HCT116 (cell line): ENCODE results near the gene UROD. TPM values are rescaled to one million over a fixed set of nuclear protein-coding genes. Genes with fewer than 3 reads are reported as not detected.

Source experiments
- ATAC-seq: fragments of 200-7000 bp; cut with Tn5 transposase; 2 replicates; pipeline ENCODE4 v1.9.1; 2020; ENCODE audit warnings: mild to moderate bottlenecking, moderate library complexity
- BruUV-seq: library from RNA; stranded (reverse); fragments of 400-500 nt; replicated peaks from 2 replicates; lab custom pipeline; 2021; lab: Mats Ljungman, UMichigan
- CTCF ChIA-PET: fragments of 300-600 bp; sonication (Branson Sonifier 250); formaldehyde crosslinking; loops from one replicate; lab custom pipeline; 2021; ENCODE audit warnings: antibody characterized with exemption; lab: Charles Lee
- POLR2A ChIA-PET: fragments of 300-600, 350-600 bp; sonication (Branson Sonifier 250); formaldehyde crosslinking; loops from one replicate; lab custom pipeline; 2021; ENCODE audit warnings: antibody characterized with exemption; lab: Charles Lee
- RAD21 ChIA-PET, 2 experiments: fragments of 300-600 bp; sonication (Branson Sonifier 250); formaldehyde crosslinking; loops; one replicate each; lab custom pipeline; 2023; ENCODE audit warnings: low total read pairs in 2 of 2; ENCODE audit not compliant: uncharacterized antibody in 2 of 2, unreplicated experiment in 2 of 2, low non-redundant PET in 1 of 2; lab: Charles Lee
- DNase-seq: peaks from one replicate; pipeline ENCODE4 v3.0.0-alpha.2; 2010; ENCODE audit warnings: low read depth, low spot score
- H2AFZ ChIP-seq: fragments of 200-600 bp; shearing (Covaris generic), sonication (generic); 2 replicates; pipeline ENCODE4 v1.6.1; 2017; ENCODE audit warnings: low read depth, mixed run types, mixed read lengths, antibody characterized with exemption, low read length; ENCODE audit not compliant: poor library complexity, severe bottlenecking
- H3K27ac ChIP-seq: 2 replicates; pipeline ENCODE4 v1.5.1; 2012; ENCODE audit warnings: low read depth, low read length
- H3K27me3 ChIP-seq: fragments of 200-600 bp; sonication (generic); 2 replicates; pipeline ENCODE4 v1.6.1; 2016; ENCODE audit warnings: mixed run types, low read length, mixed read lengths; ENCODE audit not compliant: insufficient read depth
- H3K36me3 ChIP-seq, 2 experiments: fragments of 200-500 bp in 1 of 2; fragments of 200-600 bp in 1 of 2; sonication (Bioruptor generic) in 1 of 2; sonication (generic) in 1 of 2; 2 replicates each; pipeline versions ENCODE4 v1.5.1 to v1.6.1; 2014 to 2016; ENCODE audit warnings: low read length in 2 of 2, inconsistent platforms in 1 of 2, mixed read lengths in 1 of 2, mixed run types in 1 of 2; ENCODE audit not compliant: insufficient read depth in 2 of 2, control insufficient read depth in 1 of 2
- H3K4me1 ChIP-seq, 2 experiments: fragments of 200-600 bp in 1 of 2; sonication (generic) in 1 of 2; 2 replicates each; pipeline versions ENCODE4 v1.5.1 to v1.6.1; 2012 to 2017; ENCODE audit warnings: low read length in 2 of 2, inconsistent platforms in 1 of 2, mild to moderate bottlenecking in 1 of 2, mixed read lengths in 1 of 2, mixed run types in 1 of 2, moderate library complexity in 1 of 2; ENCODE audit not compliant: insufficient read depth in 2 of 2, control insufficient read depth in 1 of 2
- H3K4me2 ChIP-seq: fragments of 200-600 bp; sonication (generic); 2 replicates; pipeline ENCODE4 v1.6.1; 2017; ENCODE audit warnings: mixed run types, low read length, mixed read lengths
- H3K4me3 ChIP-seq, 2 experiments: fragments of 200-600 bp in 1 of 2; sonication (generic) in 1 of 2; replicated peaks in 1 of 2; 2 replicates each; pipeline ENCODE4 v1.5.1; 2011 to 2016; ENCODE audit warnings: low read length in 2 of 2, control low read depth in 1 of 2, low read depth in 1 of 2, mild to moderate bottlenecking in 1 of 2, mixed read lengths in 1 of 2, mixed run types in 1 of 2
- H3K79me2 ChIP-seq: fragments of 200-600 bp; sonication (generic); 2 replicates; pipeline ENCODE4 v1.6.1; 2017; ENCODE audit warnings: mild to moderate bottlenecking, mixed run types, low read length, moderate library complexity, mixed read lengths; ENCODE audit not compliant: insufficient read depth
- H3K9ac ChIP-seq: fragments of 200-600 bp; sonication (generic); 2 replicates; pipeline ENCODE4 v1.6.1; 2016; ENCODE audit warnings: low read length, mixed read lengths
- H3K9me2 ChIP-seq: fragments of 200-600 bp; sonication (generic), shearing (Covaris generic); 2 replicates; pipeline ENCODE4 v1.6.1; 2017; ENCODE audit warnings: mixed run types, mild to moderate bottlenecking, moderate library complexity; ENCODE audit not compliant: insufficient read depth
- H3K9me3 ChIP-seq, 2 experiments: fragments of 200-500 bp in 1 of 2; fragments of 200-600 bp in 1 of 2; sonication (Bioruptor generic) in 1 of 2; sonication (generic) in 1 of 2; 2 replicates each; pipeline ENCODE4 v1.6.1; 2014 to 2017; ENCODE audit warnings: low read length in 2 of 2, mixed read lengths in 2 of 2, inconsistent platforms in 1 of 2, low read depth in 1 of 2, mild to moderate bottlenecking in 1 of 2, mixed run types in 1 of 2, moderate library complexity in 1 of 2; ENCODE audit not compliant: control insufficient read depth in 1 of 2, insufficient read depth in 1 of 2
- H4K20me1 ChIP-seq: fragments of 200-600 bp; sonication (generic), shearing (Covaris generic); 2 replicates; pipeline ENCODE4 v1.6.1; 2017; ENCODE audit warnings: mixed run types, mild to moderate bottlenecking, moderate library complexity; ENCODE audit not compliant: insufficient read depth
- CEBPB ChIP-seq: IDR thresholded peaks from 2 replicates; pipeline ENCODE4 v1.6.1; 2012; ENCODE audit warnings: low read depth
- CTCF ChIP-seq, 3 experiments: fragments of 200-600 bp in 1 of 3; sonication (generic) in 1 of 3; IDR thresholded peaks in 2 of 3; conservative IDR thresholded peaks in 1 of 3; 2 replicates each; pipeline ENCODE4 v1.5.1; 2012 to 2017; ENCODE audit warnings: low read depth in 2 of 3, low read length in 2 of 3, antibody characterized with exemption in 1 of 3, borderline replicate concordance in 1 of 3, control low read depth in 1 of 3, mild to moderate bottlenecking in 1 of 3, mixed read lengths in 1 of 3, mixed run types in 1 of 3, moderate library complexity in 1 of 3; ENCODE audit not compliant: insufficient read depth in 1 of 3
- EGR1 ChIP-seq: IDR thresholded peaks from 2 replicates; pipeline ENCODE4 v1.6.1; 2012; ENCODE audit warnings: low read depth
- ELF1 ChIP-seq: IDR thresholded peaks from 2 replicates; pipeline ENCODE4 v1.6.1; 2012; ENCODE audit warnings: low read depth, borderline replicate concordance
- EZH2phosphoT487 ChIP-seq: fragments of 200-600 bp; IDR thresholded peaks from 2 replicates; pipeline ENCODE4 v1.6.1; 2018; ENCODE audit warnings: antibody characterized with exemption, borderline replicate concordance
- FOSL1 ChIP-seq: IDR thresholded peaks from 2 replicates; pipeline ENCODE4 v1.6.1; 2012; ENCODE audit warnings: low read depth
- JUND ChIP-seq: IDR thresholded peaks from 2 replicates; pipeline ENCODE4 v1.6.1; 2012
- POLR2A ChIP-seq: IDR thresholded peaks from 2 replicates; pipeline ENCODE4 v1.7.0; 2011; ENCODE audit warnings: borderline replicate concordance; ENCODE audit not compliant: insufficient read depth, insufficient read length; ENCODE audit errors: extremely low read depth
- POLR2AphosphoS5 ChIP-seq: IDR thresholded peaks from 2 replicates; pipeline ENCODE4 v1.6.1; 2011; ENCODE audit warnings: mild to moderate bottlenecking, low read depth, low read length, moderate library complexity
- RAD21 ChIP-seq: IDR thresholded peaks from 2 replicates; pipeline ENCODE4 v1.6.1; 2012; ENCODE audit warnings: low read depth, mild to moderate bottlenecking
- SRF ChIP-seq: IDR thresholded peaks from 2 replicates; pipeline ENCODE4 v1.6.1; 2012; ENCODE audit warnings: low read depth
- TCF7L2 ChIP-seq: IDR thresholded peaks from 2 replicates; pipeline ENCODE4 v1.7.0; 2011; ENCODE audit warnings: borderline replicate concordance, inconsistent platforms; ENCODE audit not compliant: insufficient read depth, insufficient read length; ENCODE audit errors: extremely low read depth
- YY1 ChIP-seq: IDR thresholded peaks from 2 replicates; pipeline ENCODE4 v1.6.1; 2011; ENCODE audit warnings: low read length, low read depth, moderate library complexity, mild to moderate bottlenecking; ENCODE audit not compliant: insufficient replicate concordance; ENCODE audit errors: extremely low read depth
- ZBTB33 ChIP-seq: IDR thresholded peaks from 2 replicates; pipeline ENCODE4 v1.6.1; 2011; ENCODE audit warnings: mild to moderate bottlenecking, low read length, moderate library complexity; ENCODE audit not compliant: insufficient replicate concordance; ENCODE audit errors: extremely low read depth
- ZFX ChIP-seq: fragments of 450-650 bp; IDR thresholded peaks from 2 replicates; pipeline ENCODE4 v1.6.1; 2017
- ZNF274 ChIP-seq: fragments of 200-500 bp; sonication (Bioruptor generic); IDR thresholded peaks from 2 replicates; pipeline ENCODE4 v1.6.1; 2014; ENCODE audit warnings: mild to moderate bottlenecking, low read depth, low read length, inconsistent platforms
- intact Hi-C: fragments of 100-400 bp; cut with micrococcal nuclease; formaldehyde crosslinking; loops from 2 replicates; pipeline ENCODE4 v1.10.0; 2022
- total RNA-seq: library from RNA; stranded (reverse); gene quantifications from one replicate; pipeline ENCODE4 v1.2.1, GENCODE V29; 2021; ENCODE audit not compliant: unreplicated experiment
- TF ChIP-seq, protein P1 (sequence below): IDR thresholded peaks from 2 replicates; pipeline ENCODE4 v1.6.1; 2012; ENCODE audit warnings: low read depth
- TF ChIP-seq, protein P2 (sequence below): IDR thresholded peaks from 2 replicates; pipeline ENCODE4 v1.6.1; 2012
- TF ChIP-seq, protein P3 (sequence below): IDR thresholded peaks from 2 replicates; pipeline ENCODE4 v1.6.1; 2012

UROD gene
- total RNA-seq, 1 experiment from 2014 or later, result 73.7 TPM

- ATAC-seq, result no peak
- POLR2A ChIA-PET, result no interaction called here
- no peak overlapping the region for H3K4me2 ChIP-seq
These were observed 20.8 kb downstream of the UROD start for GRCh38 chr1:45032837-45033236.

More at GRCh38 chr1:45032837-45033236, 20.8 kb downstream of the UROD start:
- H3K9ac ChIP-seq, result no peak overlapping the region
- peaks cover 0 to 5% of the 10 kb centered on the region in 2 experiments; a peak in 1 of 4 replicates for H3K4me1 ChIP-seq
- no peak for DNase-seq
- BruUV-seq, result no TSS peak
- no peak overlapping the region for H3K4me3 ChIP-seq
- CTCF ChIA-PET, result interaction anchor here (1.6 kb wide), 1 partner anchor 14 kb away, joined by 6 read pairs; no protein-coding TSS in a partner anchor
- TF ChIP-seq POLR2AphosphoS5 (no peak), ZBTB33 (no peak), CEBPB (no peak), SRF (no peak), POLR2A (no peak), EGR1 (no peak), ZNF274 (no peak), RAD21 (no peak), TCF7L2 (no peak), ZFX (no peak), CTCF (IDR thresholded peaks at IDR 0.05 in 2 of 3, conservative IDR thresholded peaks at IDR 0.05 in 1 of 3; ENCODE audit: borderline replicate concordance in 1 of 3, insufficient read depth in 1 of 3, low read depth in 2 of 3, low read length in 2 of 3) (no peak), ELF1 (no peak), EZH2phosphoT487 (no peak), YY1 (no peak), JUND (no peak), FOSL1 (no peak)
- TF ChIP-seq, protein P1, sequence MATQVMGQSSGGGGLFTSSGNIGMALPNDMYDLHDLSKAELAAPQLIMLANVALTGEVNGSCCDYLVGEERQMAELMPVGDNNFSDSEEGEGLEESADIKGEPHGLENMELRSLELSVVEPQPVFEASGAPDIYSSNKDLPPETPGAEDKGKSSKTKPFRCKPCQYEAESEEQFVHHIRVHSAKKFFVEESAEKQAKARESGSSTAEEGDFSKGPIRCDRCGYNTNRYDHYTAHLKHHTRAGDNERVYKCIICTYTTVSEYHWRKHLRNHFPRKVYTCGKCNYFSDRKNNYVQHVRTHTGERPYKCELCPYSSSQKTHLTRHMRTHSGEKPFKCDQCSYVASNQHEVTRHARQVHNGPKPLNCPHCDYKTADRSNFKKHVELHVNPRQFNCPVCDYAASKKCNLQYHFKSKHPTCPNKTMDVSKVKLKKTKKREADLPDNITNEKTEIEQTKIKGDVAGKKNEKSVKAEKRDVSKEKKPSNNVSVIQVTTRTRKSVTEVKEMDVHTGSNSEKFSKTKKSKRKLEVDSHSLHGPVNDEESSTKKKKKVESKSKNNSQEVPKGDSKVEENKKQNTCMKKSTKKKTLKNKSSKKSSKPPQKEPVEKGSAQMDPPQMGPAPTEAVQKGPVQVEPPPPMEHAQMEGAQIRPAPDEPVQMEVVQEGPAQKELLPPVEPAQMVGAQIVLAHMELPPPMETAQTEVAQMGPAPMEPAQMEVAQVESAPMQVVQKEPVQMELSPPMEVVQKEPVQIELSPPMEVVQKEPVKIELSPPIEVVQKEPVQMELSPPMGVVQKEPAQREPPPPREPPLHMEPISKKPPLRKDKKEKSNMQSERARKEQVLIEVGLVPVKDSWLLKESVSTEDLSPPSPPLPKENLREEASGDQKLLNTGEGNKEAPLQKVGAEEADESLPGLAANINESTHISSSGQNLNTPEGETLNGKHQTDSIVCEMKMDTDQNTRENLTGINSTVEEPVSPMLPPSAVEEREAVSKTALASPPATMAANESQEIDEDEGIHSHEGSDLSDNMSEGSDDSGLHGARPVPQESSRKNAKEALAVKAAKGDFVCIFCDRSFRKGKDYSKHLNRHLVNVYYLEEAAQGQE, result no peak
- TF ChIP-seq, protein P2, sequence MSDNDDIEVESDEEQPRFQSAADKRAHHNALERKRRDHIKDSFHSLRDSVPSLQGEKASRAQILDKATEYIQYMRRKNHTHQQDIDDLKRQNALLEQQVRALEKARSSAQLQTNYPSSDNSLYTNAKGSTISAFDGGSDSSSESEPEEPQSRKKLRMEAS, result no peak
- TF ChIP-seq, protein P3, sequence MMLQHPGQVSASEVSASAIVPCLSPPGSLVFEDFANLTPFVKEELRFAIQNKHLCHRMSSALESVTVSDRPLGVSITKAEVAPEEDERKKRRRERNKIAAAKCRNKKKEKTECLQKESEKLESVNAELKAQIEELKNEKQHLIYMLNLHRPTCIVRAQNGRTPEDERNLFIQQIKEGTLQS, result no peak
- intact Hi-C loops, result no loop called here
- no peak overlapping the region for H3K27ac ChIP-seq
- H3K36me3 ChIP-seq, result no peaks in the 10 kb centered on the region
- H4K20me1 ChIP-seq, result no peaks in the 10 kb centered on the region
- H3K9me3 ChIP-seq, result no peaks in the 10 kb centered on the region
- H3K9me2 ChIP-seq, result no peaks in the 10 kb centered on the region
- RAD21 ChIA-PET, result no interaction called here
- H3K79me2 ChIP-seq, result no peaks in the 10 kb centered on the region
- no peaks in the 10 kb centered on the region for H3K27me3 ChIP-seq
- H2AFZ ChIP-seq, result no peak overlapping the region
